Ovary (tissue), 3 donors: ENCODE measurements around the gene LIN28B.

Source experiments
- CTCF ChIP-seq, 3 donors: fragments of 450-650 bp in 2 of 3; fragments of 200-600 bp in 1 of 3; IDR thresholded peaks; one replicate each; pipeline versions ENCODE4 v1.5.1 to v1.8.0; 2016 to 2022; ENCODE audit warnings: antibody characterized with exemption in 3 of 3, mild to moderate bottlenecking in 1 of 3
- EP300 ChIP-seq: sonication (generic); formaldehyde crosslinking; IDR thresholded peaks from one replicate; pipeline ENCODE4 v1.6.1; 2017; ENCODE audit warnings: antibody characterized with exemption
- POLR2A ChIP-seq: fragments of 450-650 bp; IDR thresholded peaks from one replicate; pipeline ENCODE4 v1.6.1; 2017; ENCODE audit warnings: antibody characterized with exemption, mild to moderate bottlenecking, moderate library complexity
- donor health status: DM: no; HTN: no; CAD: no.

GRCh38 chr6:105075210-105075609, 118.3 kb downstream of the LIN28B start:
- no peak for TF ChIP-seq CTCF (IDR thresholded peaks at IDR 0.05)
- no peak for TF ChIP-seq EP300
- no peak for TF ChIP-seq POLR2A
